Measurements from ENCODE around the gene VIPR2. TPM values are rescaled to one million over a fixed set of nuclear protein-coding genes. Genes with fewer than 3 reads are reported as not detected.

VIPR2 gene
- total RNA-seq, 3 donors from 2014 or later: 0.48 to 14.0 (median 4.6) TPM

DNA sequence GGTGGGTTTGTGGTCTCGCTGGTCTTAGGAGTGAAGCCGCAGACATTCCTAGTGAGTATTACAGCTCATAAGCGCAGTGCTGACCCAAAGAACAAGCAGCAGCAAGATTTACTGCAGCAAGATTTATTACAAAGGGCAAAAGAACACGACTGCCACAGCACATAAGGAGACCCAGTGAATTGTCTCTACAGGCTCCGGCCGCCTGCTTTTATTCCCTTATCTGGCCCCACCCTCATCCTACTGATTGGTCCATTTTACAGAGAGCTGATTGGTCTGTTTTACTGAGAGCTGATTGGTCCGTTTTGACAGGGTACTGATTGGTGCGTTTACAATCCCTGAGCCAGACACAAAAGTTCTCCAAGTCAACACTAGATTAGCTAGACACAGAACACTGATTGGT, 82.1 kb downstream of the VIPR2 start:
- no peak for TF ChIP-seq POLR2AphosphoS5 (IDR thresholded peaks at IDR 0.05)
- TF ChIP-seq POLR2A (IDR thresholded peaks at IDR 0.05): no peak
- TF ChIP-seq, protein P1, sequence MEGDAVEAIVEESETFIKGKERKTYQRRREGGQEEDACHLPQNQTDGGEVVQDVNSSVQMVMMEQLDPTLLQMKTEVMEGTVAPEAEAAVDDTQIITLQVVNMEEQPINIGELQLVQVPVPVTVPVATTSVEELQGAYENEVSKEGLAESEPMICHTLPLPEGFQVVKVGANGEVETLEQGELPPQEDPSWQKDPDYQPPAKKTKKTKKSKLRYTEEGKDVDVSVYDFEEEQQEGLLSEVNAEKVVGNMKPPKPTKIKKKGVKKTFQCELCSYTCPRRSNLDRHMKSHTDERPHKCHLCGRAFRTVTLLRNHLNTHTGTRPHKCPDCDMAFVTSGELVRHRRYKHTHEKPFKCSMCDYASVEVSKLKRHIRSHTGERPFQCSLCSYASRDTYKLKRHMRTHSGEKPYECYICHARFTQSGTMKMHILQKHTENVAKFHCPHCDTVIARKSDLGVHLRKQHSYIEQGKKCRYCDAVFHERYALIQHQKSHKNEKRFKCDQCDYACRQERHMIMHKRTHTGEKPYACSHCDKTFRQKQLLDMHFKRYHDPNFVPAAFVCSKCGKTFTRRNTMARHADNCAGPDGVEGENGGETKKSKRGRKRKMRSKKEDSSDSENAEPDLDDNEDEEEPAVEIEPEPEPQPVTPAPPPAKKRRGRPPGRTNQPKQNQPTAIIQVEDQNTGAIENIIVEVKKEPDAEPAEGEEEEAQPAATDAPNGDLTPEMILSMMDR (IDR thresholded peaks at IDR 0.05): no peak
- intact Hi-C loops (cut with DNase I; ENCODE audit: low total_unique reads): no loop called here
- Histone ChIP-seq H3K4me1 (no peaks in the 10 kb centered on the region), H3K27me3 (no peaks in the 10 kb centered on the region), H3K4me3 (no peak overlapping the region), H3K36me3 (no peaks in the 10 kb centered on the region), H3K9me3 (no peaks in the 10 kb centered on the region), H3K27ac (no peak overlapping the region)
- no peak for DNase-seq (ENCODE audit: low spot score in 2 of 2)

DNA sequence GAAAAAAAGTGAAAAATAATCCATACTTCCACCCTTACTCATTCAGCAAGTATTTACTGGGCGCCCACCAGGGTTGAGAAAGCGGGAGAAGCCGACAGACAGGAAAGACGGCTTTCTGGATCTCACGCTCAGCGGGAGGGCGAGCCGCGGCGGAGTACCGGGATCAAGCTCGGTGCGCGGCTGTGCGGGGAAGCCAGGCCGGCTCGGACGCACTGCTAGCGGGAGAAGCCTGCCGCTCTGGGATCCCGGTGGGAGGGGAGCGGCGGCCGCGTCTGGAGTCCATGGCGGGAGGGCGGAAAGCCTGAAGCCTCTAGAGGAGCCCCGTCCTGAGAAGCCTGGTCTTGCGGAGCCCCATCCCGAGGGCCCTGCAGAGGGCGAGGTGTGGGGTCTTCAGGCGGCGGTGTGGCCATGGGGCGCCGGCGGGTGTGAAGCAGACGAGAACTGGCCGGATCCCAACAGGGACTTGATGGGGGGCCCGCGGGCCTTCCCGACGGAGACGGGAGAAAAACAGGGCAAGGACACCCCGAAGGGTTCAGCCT, 82.9 kb downstream of the VIPR2 start:
- Histone ChIP-seq H3K4me1 (no peaks in the 10 kb centered on the region), H3K36me3 (no peaks in the 10 kb centered on the region), H3K27me3 (no peaks in the 10 kb centered on the region), H3K9me3 (no peaks in the 10 kb centered on the region), H3K27ac (no peak overlapping the region), H3K4me3 (no peak overlapping the region)
- TF ChIP-seq POLR2AphosphoS5 (IDR thresholded peaks at IDR 0.05) (no peak), POLR2A (IDR thresholded peaks at IDR 0.05) (no peak)
- TF ChIP-seq, protein P1 (IDR thresholded peaks at IDR 0.05): no peak
- peak in 1 of 2 donors; percentile 45 for DNase-seq (ENCODE audit: low spot score in 2 of 2)
- intact Hi-C loops (cut with DNase I; ENCODE audit: low total_unique reads): no loop called here

DNA sequence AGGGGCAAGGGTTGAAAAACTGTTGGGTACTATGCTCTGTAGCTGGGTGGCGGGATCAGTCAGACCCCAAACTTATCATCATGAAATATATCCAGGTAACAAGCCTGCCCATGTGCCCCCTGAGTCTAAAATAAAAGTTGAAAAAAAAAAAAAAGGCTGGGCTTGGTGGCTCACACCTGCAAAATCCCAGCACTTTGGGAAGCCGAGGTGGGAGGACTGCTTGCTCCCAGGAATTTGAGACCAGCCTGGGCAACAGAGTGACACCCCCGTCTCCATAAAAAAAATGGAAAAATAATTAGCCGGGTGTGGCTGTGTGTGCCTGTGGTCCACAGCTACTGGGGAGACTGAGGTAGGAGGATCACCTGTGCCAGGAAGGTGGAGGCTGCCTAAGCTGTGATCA, 83.5 kb downstream of the VIPR2 start:
- intact Hi-C loops (cut with DNase I; ENCODE audit: low total_unique reads): no loop called here
- Histone ChIP-seq H3K4me3 (no peak overlapping the region), H3K27me3 (no peaks in the 10 kb centered on the region), H3K4me1 (no peaks in the 10 kb centered on the region), H3K36me3 (no peaks in the 10 kb centered on the region), H3K27ac (no peak overlapping the region), H3K9me3 (no peaks in the 10 kb centered on the region)
- TF ChIP-seq, protein P1 (IDR thresholded peaks at IDR 0.05): no peak
- no peak for TF ChIP-seq POLR2A (IDR thresholded peaks at IDR 0.05)
- no peak for TF ChIP-seq POLR2AphosphoS5 (IDR thresholded peaks at IDR 0.05)
- no peak for DNase-seq (ENCODE audit: low spot score in 2 of 2)

DNA sequence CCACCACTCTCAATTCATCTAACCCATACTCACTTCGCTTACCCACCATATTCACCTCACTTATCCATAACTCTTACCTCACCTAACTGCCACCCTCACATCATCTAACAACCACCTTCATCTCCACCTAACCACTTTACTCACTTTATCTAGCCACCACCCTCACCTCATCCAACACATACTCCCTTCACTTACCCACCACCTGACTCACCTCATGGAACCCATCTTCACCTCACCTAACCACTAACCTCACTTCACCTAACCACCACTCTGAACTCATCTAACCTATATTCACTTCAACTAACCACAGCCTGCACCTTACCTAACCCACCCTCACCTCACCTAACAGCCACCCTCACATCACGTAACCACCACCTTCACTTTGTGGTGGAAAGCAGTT, 84.2 kb downstream of the VIPR2 start:
- H3K27me3 ChIP-seq: no peaks in the 10 kb centered on the region
- no peak for DNase-seq (ENCODE audit: low spot score in 2 of 2)
- H3K4me1 ChIP-seq: no peaks in the 10 kb centered on the region
- no peak overlapping the region for H3K4me3 ChIP-seq
- TF ChIP-seq POLR2AphosphoS5 (IDR thresholded peaks at IDR 0.05): no peak
- TF ChIP-seq, protein P1 (IDR thresholded peaks at IDR 0.05): no peak
- TF ChIP-seq POLR2A (IDR thresholded peaks at IDR 0.05): no peak
- intact Hi-C loops (cut with DNase I; ENCODE audit: low total_unique reads): no loop called here
- no peaks in the 10 kb centered on the region for H3K36me3 ChIP-seq
- no peak overlapping the region for H3K27ac ChIP-seq
- no peaks in the 10 kb centered on the region for H3K9me3 ChIP-seq

DNA sequence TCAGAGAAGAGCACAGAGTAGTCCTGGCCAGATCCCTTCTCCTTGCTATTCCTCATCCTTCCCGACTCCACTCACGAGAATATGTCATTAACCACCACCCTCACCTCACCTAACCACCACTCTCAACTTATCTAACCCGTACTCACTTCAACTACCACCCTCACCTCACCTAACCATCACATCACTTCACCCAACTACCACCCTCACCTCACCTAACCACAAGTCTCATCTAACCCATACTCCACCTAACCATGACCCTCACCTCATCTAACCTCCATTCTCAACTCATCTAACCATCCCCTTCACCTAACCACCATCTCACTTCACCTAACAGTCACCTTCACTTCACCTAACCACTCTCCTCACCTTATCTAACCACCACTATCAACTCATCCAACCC, 85.0 kb downstream of the VIPR2 start:
- H3K27me3 ChIP-seq: no peaks in the 10 kb centered on the region
- H3K27ac ChIP-seq: no peak overlapping the region
- no peaks in the 10 kb centered on the region for H3K4me1 ChIP-seq
- no peaks in the 10 kb centered on the region for H3K36me3 ChIP-seq
- no peak overlapping the region for H3K4me3 ChIP-seq
- no peak for DNase-seq (ENCODE audit: low spot score in 2 of 2)
- intact Hi-C loops (cut with DNase I; ENCODE audit: low total_unique reads): no loop called here
- no peaks in the 10 kb centered on the region for H3K9me3 ChIP-seq
- TF ChIP-seq, protein P1 (IDR thresholded peaks at IDR 0.05): no peak
- TF ChIP-seq POLR2AphosphoS5 (IDR thresholded peaks at IDR 0.05) (no peak), POLR2A (IDR thresholded peaks at IDR 0.05) (no peak)
